Suprapubic skin (tissue), 3 donors: ENCODE measurements around the gene NEBL.

Experiments
- EP300 ChIP-seq: sonication (generic); formaldehyde crosslinking; IDR thresholded peaks from one replicate; pipeline ENCODE4 v1.6.1; 2017; ENCODE audit warnings: antibody characterized with exemption
- POLR2A ChIP-seq, 2 donors: fragments of 450-650 bp; IDR thresholded peaks; one replicate each; pipeline ENCODE4 v1.6.1; 2017; ENCODE audit warnings: antibody characterized with exemption in 2 of 2, mild to moderate bottlenecking in 2 of 2, moderate library complexity in 2 of 2
- TF ChIP-seq, protein P1 (sequence below), 2 donors: fragments of 200-600 bp in 1 of 2; fragments of 450-650 bp in 1 of 2; sonication (generic) in 1 of 2; IDR thresholded peaks; one replicate each; pipeline ENCODE4 v1.5.1; 2016 to 2019; ENCODE audit warnings: antibody characterized with exemption in 2 of 2, mild to moderate bottlenecking in 1 of 2, moderate library complexity in 1 of 2

- TF ChIP-seq, protein P1, sequence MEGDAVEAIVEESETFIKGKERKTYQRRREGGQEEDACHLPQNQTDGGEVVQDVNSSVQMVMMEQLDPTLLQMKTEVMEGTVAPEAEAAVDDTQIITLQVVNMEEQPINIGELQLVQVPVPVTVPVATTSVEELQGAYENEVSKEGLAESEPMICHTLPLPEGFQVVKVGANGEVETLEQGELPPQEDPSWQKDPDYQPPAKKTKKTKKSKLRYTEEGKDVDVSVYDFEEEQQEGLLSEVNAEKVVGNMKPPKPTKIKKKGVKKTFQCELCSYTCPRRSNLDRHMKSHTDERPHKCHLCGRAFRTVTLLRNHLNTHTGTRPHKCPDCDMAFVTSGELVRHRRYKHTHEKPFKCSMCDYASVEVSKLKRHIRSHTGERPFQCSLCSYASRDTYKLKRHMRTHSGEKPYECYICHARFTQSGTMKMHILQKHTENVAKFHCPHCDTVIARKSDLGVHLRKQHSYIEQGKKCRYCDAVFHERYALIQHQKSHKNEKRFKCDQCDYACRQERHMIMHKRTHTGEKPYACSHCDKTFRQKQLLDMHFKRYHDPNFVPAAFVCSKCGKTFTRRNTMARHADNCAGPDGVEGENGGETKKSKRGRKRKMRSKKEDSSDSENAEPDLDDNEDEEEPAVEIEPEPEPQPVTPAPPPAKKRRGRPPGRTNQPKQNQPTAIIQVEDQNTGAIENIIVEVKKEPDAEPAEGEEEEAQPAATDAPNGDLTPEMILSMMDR (IDR thresholded peaks at IDR 0.05): no peak
- TF ChIP-seq POLR2A (IDR thresholded peaks at IDR 0.05) (no peak), EP300 (no peak)
These were observed 5.8 kb downstream of the NEBL start for GRCh38 chr10:20891338-20891714.
